AG10803 (cell line): ENCODE results near the gene SH3GL2.

Experiments used
- DNase-seq: peaks from one replicate; pipeline ENCODE4 v3.0.0; 2010; ENCODE audit warnings: low read depth
- H3K4me3 ChIP-seq: 2 replicates; pipeline ENCODE4 v1.5.1; 2011; ENCODE audit warnings: mild to moderate bottlenecking, low read length, control low read depth
- CTCF ChIP-seq: conservative IDR thresholded peaks from 2 replicates; pipeline ENCODE4 v1.5.1; 2011; ENCODE audit warnings: mild to moderate bottlenecking, low read length, control low read depth, inconsistent platforms

The SH3GL2 gene

DNA sequence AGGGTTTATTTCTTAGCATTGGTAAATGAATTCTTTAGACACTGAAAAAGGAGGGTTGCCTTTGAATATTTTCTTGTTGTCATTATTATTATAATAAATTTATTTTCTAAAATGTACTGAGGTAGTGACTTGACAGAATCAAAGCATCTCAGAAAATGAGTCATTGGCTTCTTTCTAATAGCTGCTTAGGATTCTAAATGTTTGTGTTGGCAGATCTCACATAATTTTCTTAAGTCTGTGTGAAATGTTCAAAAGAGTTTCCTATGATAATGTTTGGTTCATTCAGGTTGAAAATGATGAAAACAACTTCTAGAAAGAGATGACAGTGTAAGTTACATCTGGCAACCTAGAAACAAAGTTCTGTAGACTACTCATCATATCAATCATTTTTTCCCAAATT, 69.7 kb downstream of the SH3GL2 start:
- no peak for TF ChIP-seq CTCF
- no peak for DNase-seq
- H3K4me3 ChIP-seq = no peak overlapping the region

DNA sequence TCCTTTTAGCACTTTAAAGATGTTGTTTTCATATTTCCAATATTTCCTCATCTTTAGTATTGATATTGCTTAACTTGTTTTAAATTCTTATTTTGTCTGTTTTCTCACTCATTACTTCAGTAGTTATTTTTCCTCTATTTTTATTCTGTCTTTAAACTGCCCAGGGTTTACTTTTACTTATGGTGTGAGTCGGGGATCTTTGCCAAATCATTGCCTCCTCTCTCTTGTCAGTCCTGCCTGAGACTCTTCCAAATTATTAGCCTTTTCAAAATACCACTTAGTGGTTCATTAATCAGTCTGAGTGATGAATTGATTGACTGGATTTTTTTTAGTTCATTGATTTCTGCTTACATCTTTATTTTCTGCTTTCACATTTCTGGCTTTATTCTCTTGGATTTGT, 72.9 kb downstream of the SH3GL2 start:
- no peak overlapping the region for H3K4me3 ChIP-seq
- DNase-seq = no peak
- no peak for TF ChIP-seq CTCF

- DNase-seq = no peak
- H3K4me3 ChIP-seq = no peak overlapping the region
- no peak for TF ChIP-seq CTCF
Observed at GRCh38 chr9:17653947-17654465, 75.1 kb downstream of the SH3GL2 start.

DNA sequence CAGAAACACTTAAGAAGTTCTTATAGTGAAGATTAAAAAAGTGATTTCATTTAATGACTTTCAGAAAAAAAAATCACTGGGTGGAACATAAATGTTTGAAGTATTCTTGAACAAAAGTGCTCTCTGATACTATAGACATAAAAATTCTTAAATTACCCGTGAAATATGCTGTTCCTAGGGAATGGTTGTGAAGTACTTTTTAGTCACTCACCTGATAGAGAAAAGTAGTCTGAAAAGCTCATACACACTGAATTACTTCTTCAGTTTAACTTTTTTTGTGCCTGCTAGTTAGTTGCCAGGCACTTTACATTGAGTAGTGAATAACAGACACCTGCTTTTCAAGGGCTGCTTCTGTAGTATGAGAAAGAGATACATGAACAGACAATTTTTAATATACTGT, 78.0 kb downstream of the SH3GL2 start:
- DNase-seq = no peak
- no peak overlapping the region for H3K4me3 ChIP-seq
- no peak for TF ChIP-seq CTCF

GRCh38 chr9:17658237-17658636, 79.4 kb downstream of the SH3GL2 start:
- TF ChIP-seq CTCF = no peak
- no peak overlapping the region for H3K4me3 ChIP-seq
- DNase-seq = no peak

DNA sequence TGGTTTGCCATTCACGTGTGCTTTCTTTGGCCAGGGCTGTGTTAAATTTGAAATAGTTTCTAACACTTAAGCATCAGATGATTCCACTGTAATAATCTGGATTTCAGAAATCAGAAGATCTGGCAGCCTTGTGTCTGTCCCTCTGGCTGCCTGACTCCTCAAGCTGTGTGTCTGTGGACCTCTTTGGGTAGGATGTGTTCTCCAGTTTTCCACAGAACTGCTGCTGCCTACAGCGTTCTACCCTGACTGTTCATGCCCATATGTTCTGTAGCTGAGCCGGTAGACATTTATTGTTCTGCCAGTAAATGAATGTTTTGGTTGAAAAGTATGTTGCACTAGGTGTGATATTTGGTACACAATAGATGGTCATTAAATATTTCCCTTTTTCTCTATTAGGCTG, 81.3 kb downstream of the SH3GL2 start:
- no peak for DNase-seq
- TF ChIP-seq CTCF = no peak
- no peak overlapping the region for H3K4me3 ChIP-seq

- DNase-seq = no peak
- no peak overlapping the region for H3K4me3 ChIP-seq
Observed at GRCh38 chr9:17665450-17665849, 86.6 kb downstream of the SH3GL2 start.

More at GRCh38 chr9:17665450-17665849, 86.6 kb downstream of the SH3GL2 start:
- no peak for TF ChIP-seq CTCF
